Measurements from ENCODE around the gene PROX1. TPM values are rescaled to one million over a fixed set of nuclear protein-coding genes. Genes with fewer than 3 reads are reported as not detected.
"Not testable (repeated sequence)": the region's sequence is repeated elsewhere in the genome, so short reads cannot be mapped to it uniquely, and the experiment has no call there.

Gene PROX1
- total RNA-seq, 1 donor from 2014 or later = 80.6 TPM

GRCh38 chr1:214085325-214085724 is 97.6 kb downstream of the PROX1 start:
- no peak overlapping the region for H3K27ac ChIP-seq (replicated peaks)
- H3K4me1 ChIP-seq = no peaks in the 10 kb centered on the region
- H3K4me3 ChIP-seq = no peak overlapping the region
- DNase-seq = no peak
- no peaks in the 10 kb centered on the region for H3K9me3 ChIP-seq (replicated peaks)
- TF ChIP-seq CTCF (IDR thresholded peaks at IDR 0.05; ENCODE audit: borderline replicate concordance) = no peak
- no peaks in the 10 kb centered on the region for H3K36me3 ChIP-seq
- intact Hi-C loops (cut with micrococcal nuclease) = no loop called here
- H3K27me3 ChIP-seq (ENCODE audit: low read depth) = no peaks in the 10 kb centered on the region

- Histone ChIP-seq H3K4me1 (no peaks in the 10 kb centered on the region), H3K27me3 (ENCODE audit: low read depth) (no peaks in the 10 kb centered on the region), H3K27ac (replicated peaks) (no peak overlapping the region), H3K9me3 (replicated peaks) (no peaks in the 10 kb centered on the region), H3K36me3 (no peaks in the 10 kb centered on the region), H3K4me3 (no peak overlapping the region)
- peak; percentile 15 for TF ChIP-seq CTCF (IDR thresholded peaks at IDR 0.05; ENCODE audit: borderline replicate concordance)
- intact Hi-C loops (cut with micrococcal nuclease) = no loop called here
- no peak for DNase-seq
Measured at GRCh38 chr1:214086945-214087344, 99.2 kb downstream of the PROX1 start.

- intact Hi-C loops (cut with micrococcal nuclease); H3K27ac ChIP-seq (replicated peaks); H3K4me1 ChIP-seq; H3K9me3 ChIP-seq (replicated peaks); H3K27me3 ChIP-seq (ENCODE audit: low read depth); H3K4me3 ChIP-seq; DNase-seq; H3K36me3 ChIP-seq: not testable (repeated sequence)
Measured at GRCh38 chr1:214089003-214089402, 101.2 kb downstream of the PROX1 start.

All from left ventricle myocardium inferior (tissue), 1 donor.